Testis (tissue), 3 donors: ENCODE results near the gene RYR3. TPM values are rescaled to one million over a fixed set of nuclear protein-coding genes. Genes with fewer than 3 reads are reported as not detected.

Experiments
- DNase-seq: peaks from one replicate; pipeline ENCODE4 v3.0.0-alpha.2; 2019
- H3K27ac ChIP-seq, 2 donors: fragments of 200-600 bp; sonication (generic); one replicate each; pipeline ENCODE4 v1.5.1; 2019
- H3K27me3 ChIP-seq: fragments of 200-600 bp; sonication (generic); one replicate; pipeline ENCODE4 v1.5.1; 2019
- H3K36me3 ChIP-seq: fragments of 200-600 bp; sonication (generic); one replicate; pipeline ENCODE4 v1.5.1; 2017; ENCODE audit warnings: low read depth; ENCODE audit errors: missing control alignments
- H3K4me1 ChIP-seq: fragments of 200-600 bp; sonication (generic); one replicate; pipeline ENCODE4 v1.5.1; 2019
- H3K4me3 ChIP-seq, 2 donors: fragments of 200-600 bp; sonication (generic); one replicate each; pipeline ENCODE4 v1.5.1; 2017 to 2019
- H3K9me3 ChIP-seq: fragments of 200-600 bp; sonication (generic); one replicate; pipeline ENCODE4 v1.5.1; 2017
- POLR2A ChIP-seq: fragments of 450-650 bp; IDR thresholded peaks from one replicate; pipeline ENCODE4 v1.6.1; 2017; ENCODE audit warnings: antibody characterized with exemption, mild to moderate bottlenecking, moderate library complexity
- WGBS, 2 donors: methylation state at CpG; one replicate each; pipeline ENCODE4 v1.1.5; 2018; 5-methylcytosine and 5-hydroxymethylcytosine counted together
- intact Hi-C: fragments of 100-400 bp; cut with DNase I; formaldehyde crosslinking; loops from one replicate; pipeline ENCODE4 v1.15.1; 2023; ENCODE audit warnings: low total_unique reads
- polyA plus RNA-seq: library from polyadenylated mRNA; stranded (reverse); fragments of 350-450 nt; fragmentation: Illumina TruSeq; extraction: RNeasy Lipid Tissue Mini Kit (QIAGEN cat#74804); gene quantifications from one replicate; pipeline ENCODE4 v1.2.3, GENCODE V29; 2014; ENCODE audit warnings: low read depth, low replicate concordance; ENCODE audit not compliant: insufficient read depth
- total RNA-seq, 2 donors: library from RNA; depleted of rRNA; stranded (reverse); fragments of >200 nt; gene quantifications; one replicate each; pipeline ENCODE4 v1.2.3, GENCODE V29; 2016
- TF ChIP-seq, protein P1 (sequence below), 3 experiments: fragments of 450-650 bp in 2 of 3; fragments of 200-600 bp in 1 of 3; sonication (generic) in 1 of 3; IDR thresholded peaks; one replicate each; pipeline ENCODE4 v1.5.1; 2016 to 2019; ENCODE audit warnings: antibody characterized with exemption in 3 of 3, mild to moderate bottlenecking in 2 of 3, moderate library complexity in 1 of 3

The RYR3 gene
- total and polyA plus RNA-seq, 3 donors from 2014 or later = 4.3 to 7.6 (median 4.4) TPM

GRCh38 chr15:33380406-33380805 lies 69.6 kb downstream of the RYR3 start:
- Histone ChIP-seq H3K4me1 (no peaks in the 10 kb centered on the region), H3K9me3 (no peaks in the 10 kb centered on the region), H3K27ac (no peak overlapping the region), H3K27me3 (no peaks in the 10 kb centered on the region), H3K36me3 (no peaks in the 10 kb centered on the region), H3K4me3 (no peak overlapping the region)
- WGBS, 2 donors = 78 to 90% methylated on average over 4 to 8 of the region's 8 CpGs
- DNase-seq = no peak
- no peak for TF ChIP-seq POLR2A
- TF ChIP-seq, protein P1, sequence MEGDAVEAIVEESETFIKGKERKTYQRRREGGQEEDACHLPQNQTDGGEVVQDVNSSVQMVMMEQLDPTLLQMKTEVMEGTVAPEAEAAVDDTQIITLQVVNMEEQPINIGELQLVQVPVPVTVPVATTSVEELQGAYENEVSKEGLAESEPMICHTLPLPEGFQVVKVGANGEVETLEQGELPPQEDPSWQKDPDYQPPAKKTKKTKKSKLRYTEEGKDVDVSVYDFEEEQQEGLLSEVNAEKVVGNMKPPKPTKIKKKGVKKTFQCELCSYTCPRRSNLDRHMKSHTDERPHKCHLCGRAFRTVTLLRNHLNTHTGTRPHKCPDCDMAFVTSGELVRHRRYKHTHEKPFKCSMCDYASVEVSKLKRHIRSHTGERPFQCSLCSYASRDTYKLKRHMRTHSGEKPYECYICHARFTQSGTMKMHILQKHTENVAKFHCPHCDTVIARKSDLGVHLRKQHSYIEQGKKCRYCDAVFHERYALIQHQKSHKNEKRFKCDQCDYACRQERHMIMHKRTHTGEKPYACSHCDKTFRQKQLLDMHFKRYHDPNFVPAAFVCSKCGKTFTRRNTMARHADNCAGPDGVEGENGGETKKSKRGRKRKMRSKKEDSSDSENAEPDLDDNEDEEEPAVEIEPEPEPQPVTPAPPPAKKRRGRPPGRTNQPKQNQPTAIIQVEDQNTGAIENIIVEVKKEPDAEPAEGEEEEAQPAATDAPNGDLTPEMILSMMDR (IDR thresholded peaks at IDR 0.05) = no peak
- intact Hi-C loops = no loop called here

DNA sequence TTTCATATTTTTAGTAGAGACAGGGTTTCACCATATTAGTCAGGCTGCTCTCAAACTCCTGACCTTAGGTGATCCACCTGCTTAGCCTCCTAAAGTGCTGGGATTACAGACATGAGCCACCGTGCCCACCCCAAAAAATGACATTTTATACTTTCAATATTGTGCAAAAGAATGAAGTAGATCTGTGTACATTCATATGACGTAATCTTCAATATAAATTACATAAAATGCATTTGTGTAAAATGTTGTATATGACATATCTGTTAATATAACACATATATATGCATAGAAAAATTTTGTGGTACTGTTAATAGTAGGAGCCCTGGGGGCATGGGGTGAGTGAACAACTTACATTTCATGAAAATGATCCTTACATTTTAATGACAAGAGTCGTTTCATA lies 71.7 kb downstream of the RYR3 start:
- Histone ChIP-seq H3K27ac (no peak overlapping the region), H3K36me3 (no peaks in the 10 kb centered on the region), H3K27me3 (no peaks in the 10 kb centered on the region), H3K9me3 (no peaks in the 10 kb centered on the region), H3K4me1 (no peaks in the 10 kb centered on the region), H3K4me3 (no peak overlapping the region)
- intact Hi-C loops = no loop called here
- no peak for TF ChIP-seq POLR2A
- TF ChIP-seq, protein P1 (IDR thresholded peaks at IDR 0.05) = no peak
- DNase-seq = no peak
- WGBS, 2 donors = 92 to 93% methylated on average over 3 of the region's 3 CpGs

GRCh38 chr15:33384307-33384706 lies 73.5 kb downstream of the RYR3 start:
- intact Hi-C loops = no loop called here
- no peak for DNase-seq
- WGBS, 2 donors = 83 to 84% methylated on average over 3 of the region's 3 CpGs

GRCh38 chr15:33392453-33392852 lies 81.7 kb downstream of the RYR3 start:
- Histone ChIP-seq H3K4me3 (no peak overlapping the region), H3K36me3 (no peaks in the 10 kb centered on the region), H3K27me3 (no peaks in the 10 kb centered on the region), H3K4me1 (no peaks in the 10 kb centered on the region), H3K27ac (no peak overlapping the region), H3K9me3 (no peaks in the 10 kb centered on the region)
- WGBS, 2 donors = 82 to 93% methylated on average over 3 of the region's 3 CpGs
- DNase-seq = no peak
- intact Hi-C loops = no loop called here
- TF ChIP-seq, protein P1 (IDR thresholded peaks at IDR 0.05) = no peak
- no peak for TF ChIP-seq POLR2A

More at GRCh38 chr15:33384307-33384706, 73.5 kb downstream of the RYR3 start:
- Histone ChIP-seq H3K9me3 (no peaks in the 10 kb centered on the region), H3K4me3 (no peak overlapping the region), H3K27ac (no peak overlapping the region), H3K27me3 (no peaks in the 10 kb centered on the region), H3K4me1 (no peaks in the 10 kb centered on the region), H3K36me3 (no peaks in the 10 kb centered on the region)
- TF ChIP-seq, protein P1 (IDR thresholded peaks at IDR 0.05) = no peak
- TF ChIP-seq POLR2A = no peak

- H3K4me1 ChIP-seq = no peaks in the 10 kb centered on the region
- H3K36me3 ChIP-seq = no peaks in the 10 kb centered on the region
- no peak overlapping the region for H3K27ac ChIP-seq
- no peaks in the 10 kb centered on the region for H3K27me3 ChIP-seq
- no peaks in the 10 kb centered on the region for H3K9me3 ChIP-seq
- intact Hi-C loops = no loop called here
- no peak for TF ChIP-seq POLR2A
- TF ChIP-seq, protein P1 (IDR thresholded peaks at IDR 0.05) = no peak
- 75 to 89% methylated on average over 6 of the region's 6 CpGs for WGBS, 2 donors
- no peak overlapping the region for H3K4me3 ChIP-seq
- no peak for DNase-seq
Measured at GRCh38 chr15:33393546-33393945, 82.8 kb downstream of the RYR3 start.
